Lower leg skin (tissue), 4 donors: Measurements from ENCODE around the gene THEM5. TPM values are rescaled to one million over a fixed set of nuclear protein-coding genes. Genes with fewer than 3 reads are reported as not detected.

Experiments
- DNase-seq, 2 donors: peaks; one replicate each; pipeline ENCODE4 v3.0.0-alpha.2; 2019; ENCODE audit warnings: low spot score in 2 of 2
- H3K4me3 ChIP-seq: fragments of 200-600 bp; sonication (generic); 2 replicates; pipeline ENCODE4 v1.5.1; 2017; ENCODE audit warnings: mild to moderate bottlenecking, low read depth; ENCODE audit not compliant: poor library complexity, severe bottlenecking
- CTCF ChIP-seq, 3 donors: fragments of 450-650 bp; IDR thresholded peaks; one replicate each; pipeline ENCODE4 v1.5.1; 2016; ENCODE audit warnings: antibody characterized with exemption in 3 of 3, mild to moderate bottlenecking in 3 of 3, moderate library complexity in 2 of 3
- POLR2A ChIP-seq, 2 donors: fragments of 450-650 bp; IDR thresholded peaks; one replicate each; pipeline ENCODE4 v1.6.1; 2016 to 2017; ENCODE audit warnings: antibody characterized with exemption in 2 of 2, mild to moderate bottlenecking in 1 of 2, moderate library complexity in 1 of 2
- WGBS, 2 donors: methylation state at CpG; one replicate each; pipeline ENCODE4 v1.1.5; 2018; 5-methylcytosine and 5-hydroxymethylcytosine counted together
- intact Hi-C: fragments of 100-400 bp; cut with DNase I; formaldehyde crosslinking; loops from one replicate; pipeline ENCODE4 v1.15.0; 2023; ENCODE audit warnings: low total_unique reads
- total RNA-seq, 4 donors: library from RNA; depleted of rRNA; stranded (reverse); fragments of >200 nt; gene quantifications; one replicate each; pipeline ENCODE4 v1.1.0, GENCODE V29; 2016

Gene THEM5
- total RNA-seq, 4 donors from 2014 or later: 74.4 to 115 (median 88.3) TPM

DNA sequence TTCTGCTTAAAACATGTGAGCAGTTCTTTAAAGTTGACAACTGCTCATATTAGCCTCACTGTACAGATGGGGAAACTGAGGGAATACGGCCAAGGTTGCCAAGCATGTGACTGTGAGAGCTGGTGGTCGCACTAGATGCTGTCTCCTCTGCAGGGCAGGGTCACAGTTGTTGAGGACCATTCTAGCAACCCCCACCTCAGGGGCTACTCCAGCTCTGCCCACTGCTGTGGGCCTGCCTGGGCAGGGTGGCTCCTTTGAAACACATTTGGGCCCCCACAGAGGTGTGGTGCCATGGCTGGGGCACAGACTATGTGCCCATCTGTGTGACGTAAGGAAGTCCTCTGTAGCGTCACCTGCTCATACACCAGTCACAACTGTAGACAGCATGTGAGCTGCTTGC, 779 bp downstream of the THEM5 start:
- TF ChIP-seq POLR2A (IDR thresholded peaks at IDR 0.05): no peak
- no peak for TF ChIP-seq CTCF (IDR thresholded peaks at IDR 0.05)
- no peak overlapping the region for H3K4me3 ChIP-seq
- WGBS, 2 donors: 83 to 96% methylated on average over 3 to 4 of the region's 4 CpGs
- DNase-seq: peak in 1 of 2 donors; percentile 62
- intact Hi-C loops: no loop called here

GRCh38 chr1:151851886-151852285, 1.6 kb downstream of the THEM5 start:
- peak in 1 of 2 donors; percentile 80 for DNase-seq
- no peak overlapping the region for H3K4me3 ChIP-seq
- intact Hi-C loops: no loop called here
- TF ChIP-seq POLR2A (IDR thresholded peaks at IDR 0.05) (no peak), CTCF (IDR thresholded peaks at IDR 0.05) (no peak)
- WGBS, 2 donors: 52 to 65% methylated on average over 8 of the region's 8 CpGs

DNA sequence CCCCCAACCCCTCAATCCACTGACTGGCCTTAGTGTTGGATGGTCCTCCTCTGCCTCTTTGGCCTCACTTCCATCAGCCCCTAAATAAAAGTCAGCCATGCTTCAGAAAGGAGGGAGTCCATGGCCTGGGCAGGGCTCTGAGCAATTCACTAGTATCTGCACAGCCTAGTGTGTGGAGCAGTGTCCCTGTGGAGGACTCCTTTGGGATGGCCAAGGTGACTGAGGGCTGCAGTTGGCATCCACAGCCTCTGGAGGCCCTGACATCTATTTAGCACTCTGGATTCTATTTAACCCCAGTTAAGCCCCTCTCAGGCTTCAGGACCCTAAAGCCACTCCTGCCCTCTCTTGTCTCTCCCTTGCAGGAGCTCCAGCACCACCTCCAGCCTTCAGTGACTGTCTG, 3.6 kb downstream of the THEM5 start:
- no peak for TF ChIP-seq POLR2A (IDR thresholded peaks at IDR 0.05)
- no peak for TF ChIP-seq CTCF (IDR thresholded peaks at IDR 0.05)
- peak in 1 of 2 donors; percentile 75 for DNase-seq
- intact Hi-C loops: no loop called here
- no peak overlapping the region for H3K4me3 ChIP-seq

- TF ChIP-seq POLR2A (IDR thresholded peaks at IDR 0.05) (no peak), CTCF (IDR thresholded peaks at IDR 0.05) (no peak)
- DNase-seq: peak in 1 of 2 donors; percentile 36
- intact Hi-C loops: no loop called here
- no peak overlapping the region for H3K4me3 ChIP-seq
- WGBS, 2 donors: 37 to 40% methylated on average over 3 of the region's 3 CpGs
These were observed 4.4 kb downstream of the THEM5 start for GRCh38 chr1:151849126-151849525.

GRCh38 chr1:151847867-151848596, 5.5 kb downstream of the THEM5 start:
- intact Hi-C loops: no loop called here
- WGBS, 2 donors: 64 to 65% methylated on average over 11 of the region's 11 CpGs
- no peak overlapping the region for H3K4me3 ChIP-seq
- TF ChIP-seq CTCF (IDR thresholded peaks at IDR 0.05) (no peak), POLR2A (IDR thresholded peaks at IDR 0.05) (no peak)
- peak in 1 of 2 donors; percentile 78 for DNase-seq
